NCI-H2107 treated with DMSO at 0.1 percent for 48 hours (cell line): ENCODE data around the gene CYP46A1.

Experiments
- DNase-seq: peaks from one replicate; lab custom pipeline; 2025; ENCODE audit not compliant: unreplicated experiment; lab: John Stamatoyannopoulos, UW

The CYP46A1 gene

DNA sequence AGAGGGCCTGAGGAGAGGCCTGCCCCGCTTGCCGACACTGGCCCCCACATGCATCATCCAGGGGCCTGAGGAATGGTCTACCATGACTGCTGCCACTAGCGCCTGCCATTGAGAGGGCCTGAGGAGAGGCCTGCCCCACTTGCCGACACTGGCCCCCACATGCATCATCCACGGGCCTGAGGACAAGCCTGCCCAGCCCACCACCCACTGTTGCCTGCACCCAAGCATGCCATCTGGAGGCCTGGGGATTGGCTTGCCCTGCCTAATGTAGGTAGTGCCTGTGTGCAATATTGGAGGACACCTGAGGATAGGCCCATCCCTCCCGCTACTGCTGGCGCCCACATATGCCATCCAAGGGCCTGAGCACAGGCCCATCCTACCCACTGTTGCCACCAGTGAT, 24.4 kb downstream of the CYP46A1 start:
- DNase-seq = no peak

DNA sequence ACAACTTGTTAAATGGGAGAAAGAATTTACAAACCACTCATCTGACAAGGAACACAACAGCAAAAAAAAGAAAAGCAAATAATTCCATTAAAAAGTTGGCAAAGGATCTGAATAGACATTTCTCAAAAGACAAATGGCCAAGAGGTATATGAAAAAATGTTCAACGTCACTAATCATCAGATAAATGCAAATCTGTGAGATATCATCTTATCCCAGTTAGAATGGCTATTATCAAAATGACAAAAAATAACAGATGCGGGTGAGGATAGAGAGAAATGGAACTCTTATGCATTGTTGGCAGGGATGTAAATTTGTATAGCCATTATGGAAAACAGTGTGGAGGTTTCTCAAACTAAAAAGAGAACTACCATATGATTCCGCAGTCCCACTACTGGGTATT, 29.9 kb downstream of the CYP46A1 start:
- no peak for DNase-seq

GRCh38 chr14:99715266-99716000, 31.3 kb downstream of the CYP46A1 start:
- DNase-seq = no peak

DNA sequence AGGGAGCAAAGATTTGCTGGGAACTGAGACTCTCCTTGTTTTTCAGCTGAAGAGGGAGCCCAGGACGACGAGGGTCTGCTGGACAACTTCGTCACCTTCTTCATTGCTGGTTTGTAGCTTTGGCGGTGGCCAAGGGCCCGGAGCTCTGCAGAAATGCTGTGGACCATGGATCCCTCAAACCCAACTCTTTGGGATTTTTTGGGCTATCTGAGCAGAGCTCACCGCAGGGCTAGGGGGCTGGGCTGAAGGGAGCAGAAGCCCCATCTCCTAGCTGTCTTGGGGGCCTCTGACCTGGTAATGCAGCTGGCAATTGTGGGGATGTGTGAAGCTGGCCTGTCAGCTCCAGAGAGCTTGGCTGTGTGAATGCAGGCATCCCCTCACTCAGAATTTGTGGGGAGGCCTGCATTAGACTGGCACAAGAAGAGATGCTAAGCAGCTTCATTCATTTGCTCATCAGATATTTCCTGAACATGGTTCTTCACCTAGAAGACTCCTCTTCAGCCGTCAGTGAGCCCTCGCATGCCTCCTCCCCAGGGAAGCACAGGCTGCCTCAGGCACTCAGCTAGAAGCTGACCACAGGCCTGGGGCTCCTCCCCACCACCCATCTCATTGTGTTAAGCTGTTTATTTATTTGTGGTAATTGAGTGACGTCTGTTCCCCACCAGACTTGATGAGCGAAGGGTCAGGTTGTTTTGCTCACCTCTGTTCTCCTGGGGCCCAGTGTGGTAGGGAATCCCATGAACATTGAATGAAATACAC, 32.2 kb downstream of the CYP46A1 start:
- DNase-seq = no peak

DNA sequence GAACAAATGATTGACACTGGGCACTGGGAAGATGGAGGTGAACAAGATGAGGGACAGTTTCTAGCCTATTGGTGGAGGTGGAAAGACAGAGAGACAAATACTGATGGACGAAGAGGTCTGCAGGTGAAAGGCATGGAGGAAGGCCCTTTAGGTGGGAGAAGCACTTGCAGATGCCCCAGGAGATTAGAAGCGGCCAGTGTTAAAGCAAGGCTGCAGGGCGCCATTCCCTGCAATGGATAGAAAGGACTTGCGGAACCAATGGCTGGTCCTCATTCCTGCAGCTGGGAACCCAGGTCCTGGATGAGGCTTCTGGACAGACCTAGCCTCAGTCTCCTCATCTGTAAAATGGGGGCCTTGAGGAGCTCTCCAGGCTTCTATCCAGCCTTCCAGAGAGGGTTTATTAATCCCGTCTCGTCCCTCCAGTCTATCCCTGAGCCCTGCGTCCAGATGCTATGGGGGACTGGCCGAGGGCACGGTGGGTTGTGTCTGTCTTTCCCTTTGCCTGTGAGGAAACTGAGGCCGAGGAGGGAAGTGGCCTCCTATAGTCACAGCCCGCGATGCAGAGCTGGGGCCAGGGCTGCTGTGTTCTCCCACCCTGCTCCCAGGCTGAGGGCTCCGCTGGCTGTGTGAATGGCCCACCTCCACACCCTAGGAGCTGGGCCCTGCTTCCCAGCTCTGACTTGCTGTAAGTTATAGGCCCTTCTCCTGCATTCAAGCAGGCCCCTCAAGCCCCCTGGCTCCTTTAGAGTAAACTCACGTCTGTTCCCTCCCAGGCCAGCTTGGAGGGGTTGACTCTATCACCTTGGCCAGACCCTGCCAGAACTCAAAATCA, 33.0 kb downstream of the CYP46A1 start:
- DNase-seq = no peak

DNA sequence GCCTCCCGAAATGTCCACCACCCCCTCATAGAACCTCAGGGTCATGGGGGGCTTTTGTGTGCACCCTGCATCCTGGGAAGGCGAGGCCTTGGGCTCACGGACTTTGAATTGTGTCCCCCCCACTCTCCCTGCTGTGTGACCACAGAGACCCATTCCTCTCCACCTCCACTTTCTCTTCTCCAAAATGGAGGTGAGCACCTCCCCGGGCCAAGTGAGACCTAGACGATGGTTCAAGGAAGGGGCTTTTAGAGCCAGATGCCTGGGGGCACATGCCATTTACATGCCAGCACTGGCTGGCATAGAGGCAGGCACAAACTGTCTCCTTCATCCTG, 33.5 kb downstream of the CYP46A1 start:
- DNase-seq = no peak

DNA sequence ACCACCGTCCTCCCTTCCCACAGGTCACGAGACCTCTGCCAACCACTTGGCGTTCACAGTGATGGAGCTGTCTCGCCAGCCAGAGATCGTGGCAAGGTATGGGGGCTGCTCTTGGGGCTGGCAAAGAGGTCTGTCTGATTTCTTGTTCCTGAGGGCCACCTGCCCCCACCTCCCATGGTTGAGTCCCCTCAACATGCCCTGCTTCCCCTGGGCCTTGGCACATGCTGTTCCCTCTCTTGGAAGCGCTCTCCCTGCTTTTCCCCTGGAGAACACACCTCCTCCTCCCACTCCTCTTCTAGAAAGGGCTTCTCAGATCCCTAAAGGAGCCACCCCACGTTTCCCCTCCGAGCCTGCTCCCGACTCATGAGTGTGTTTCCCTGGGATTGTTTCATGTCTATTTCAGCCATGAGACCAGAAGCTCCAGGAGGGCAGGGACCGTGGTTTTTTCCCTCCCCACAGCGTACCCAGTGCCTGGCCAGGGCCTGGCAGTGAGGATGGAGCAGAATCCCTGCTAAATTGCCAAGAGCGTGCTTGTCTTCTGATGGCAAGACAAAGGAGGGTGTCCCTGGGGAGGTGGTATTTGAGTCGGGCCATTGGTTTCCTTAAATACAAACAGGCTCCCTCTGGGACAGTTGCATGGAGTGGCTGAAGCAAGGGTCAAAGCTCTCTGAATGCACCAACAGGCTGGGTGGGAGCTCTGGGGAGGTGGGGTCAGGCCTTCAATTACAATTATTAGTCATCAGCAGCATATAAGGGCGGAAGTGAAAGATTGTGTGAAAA, 34.1 kb downstream of the CYP46A1 start:
- DNase-seq = peak; percentile 43

DNA sequence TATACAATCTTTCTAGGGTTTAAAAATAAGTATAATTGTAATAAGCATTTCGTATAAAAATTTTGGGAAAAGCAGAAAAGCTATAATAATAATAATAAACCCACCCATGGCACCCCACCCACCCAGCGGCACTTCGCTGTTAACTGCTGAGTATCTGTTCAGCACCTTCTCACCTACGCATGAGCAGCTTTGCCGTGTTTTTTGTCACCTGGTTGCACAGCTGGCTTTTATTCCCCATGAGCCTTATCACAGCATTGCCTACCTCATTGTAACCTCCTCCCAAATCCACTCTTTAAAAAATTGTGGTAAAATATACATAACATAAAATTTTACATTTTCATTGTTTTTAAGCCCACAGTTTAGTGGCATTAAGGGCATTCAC, 34.7 kb downstream of the CYP46A1 start:
- DNase-seq = no peak

GRCh38 chr14:99720941-99721791, 37.1 kb downstream of the CYP46A1 start:
- DNase-seq = no peak

DNA sequence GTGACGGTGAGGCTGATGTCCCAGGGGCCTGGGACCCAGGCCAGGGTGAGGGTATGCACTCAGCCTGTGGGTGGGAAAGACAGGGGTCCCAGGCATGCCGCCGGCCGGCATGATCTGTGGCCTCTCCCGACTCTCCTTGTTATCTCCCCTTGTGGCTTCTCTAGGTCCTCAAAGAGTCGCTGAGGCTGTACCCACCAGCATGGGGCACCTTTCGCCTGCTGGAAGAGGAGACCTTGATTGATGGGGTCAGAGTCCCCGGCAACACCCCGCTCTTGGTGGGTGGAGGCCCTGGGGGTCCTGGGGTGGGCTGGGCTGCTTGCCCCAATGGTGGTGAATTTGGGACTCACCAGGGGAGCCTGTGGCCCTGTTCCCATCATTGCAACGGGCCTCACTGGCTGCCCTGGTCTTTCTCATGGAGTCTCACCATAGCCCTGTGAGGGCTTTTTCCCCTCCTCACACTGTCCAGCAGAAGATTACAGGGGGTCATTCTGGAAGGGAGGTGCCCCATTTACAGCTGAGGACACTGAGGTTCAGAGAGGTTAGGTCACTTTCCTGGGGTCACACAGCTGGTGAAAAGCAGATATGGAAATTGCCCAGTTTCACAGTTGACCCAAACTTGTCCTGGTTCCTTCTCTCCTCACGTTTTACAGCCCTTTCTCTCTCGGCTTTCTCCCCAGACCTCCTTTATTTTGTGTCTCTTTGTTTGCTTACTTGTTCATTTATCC, 37.9 kb downstream of the CYP46A1 start:
- no peak for DNase-seq

DNA sequence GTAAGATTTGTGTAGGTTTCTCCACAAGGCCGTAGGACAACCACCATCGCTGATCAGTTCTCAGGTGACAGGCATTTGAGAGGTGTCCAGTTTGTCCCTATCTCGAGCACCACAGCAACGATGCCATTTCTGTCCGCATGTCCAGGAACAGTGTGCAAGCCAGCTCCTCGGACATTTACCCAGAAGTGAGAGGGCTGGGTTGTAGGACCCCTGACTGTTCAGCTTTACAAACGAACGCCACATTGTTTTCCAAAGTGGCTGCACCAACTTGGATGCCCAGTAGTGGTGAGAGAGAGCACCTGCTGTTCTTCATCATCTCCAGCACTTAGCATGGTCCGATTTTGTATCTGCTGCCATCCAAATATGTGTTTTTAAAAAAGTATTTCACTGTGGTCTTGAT, 38.6 kb downstream of the CYP46A1 start:
- no peak for DNase-seq

DNA sequence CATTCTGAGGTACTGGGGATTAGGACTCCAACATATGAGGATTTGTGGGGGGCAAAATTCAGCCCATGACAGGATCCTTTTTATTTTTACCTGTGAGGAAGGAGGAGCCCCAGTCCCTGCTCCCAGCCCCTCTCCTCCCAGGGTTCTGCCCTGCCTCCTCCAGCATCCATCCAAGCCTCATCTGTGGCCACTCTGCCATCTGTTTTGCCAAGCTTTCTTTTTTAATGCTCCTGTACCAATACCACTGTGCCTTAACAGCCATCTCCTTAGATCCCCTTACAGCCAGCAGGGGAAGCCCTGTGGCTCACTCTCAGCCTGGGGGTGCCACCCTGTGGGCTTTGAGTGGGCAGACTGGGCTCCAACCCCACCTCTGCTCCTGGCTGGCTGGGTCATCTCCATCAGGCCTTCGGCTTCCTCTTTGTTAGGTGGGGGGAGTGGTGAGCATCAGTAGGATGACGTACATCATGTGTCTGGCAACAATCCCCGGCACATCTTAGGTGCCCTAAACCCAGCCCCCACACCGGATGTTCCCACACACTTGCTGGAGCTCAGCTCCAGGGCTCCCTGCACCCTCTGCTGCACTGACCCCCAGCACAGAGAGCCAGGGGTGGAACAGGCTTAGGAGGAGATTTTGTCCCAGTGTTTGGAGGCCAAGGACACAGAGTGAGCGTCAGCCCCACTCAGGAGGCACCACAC, 40.2 kb downstream of the CYP46A1 start:
- no peak for DNase-seq

DNA sequence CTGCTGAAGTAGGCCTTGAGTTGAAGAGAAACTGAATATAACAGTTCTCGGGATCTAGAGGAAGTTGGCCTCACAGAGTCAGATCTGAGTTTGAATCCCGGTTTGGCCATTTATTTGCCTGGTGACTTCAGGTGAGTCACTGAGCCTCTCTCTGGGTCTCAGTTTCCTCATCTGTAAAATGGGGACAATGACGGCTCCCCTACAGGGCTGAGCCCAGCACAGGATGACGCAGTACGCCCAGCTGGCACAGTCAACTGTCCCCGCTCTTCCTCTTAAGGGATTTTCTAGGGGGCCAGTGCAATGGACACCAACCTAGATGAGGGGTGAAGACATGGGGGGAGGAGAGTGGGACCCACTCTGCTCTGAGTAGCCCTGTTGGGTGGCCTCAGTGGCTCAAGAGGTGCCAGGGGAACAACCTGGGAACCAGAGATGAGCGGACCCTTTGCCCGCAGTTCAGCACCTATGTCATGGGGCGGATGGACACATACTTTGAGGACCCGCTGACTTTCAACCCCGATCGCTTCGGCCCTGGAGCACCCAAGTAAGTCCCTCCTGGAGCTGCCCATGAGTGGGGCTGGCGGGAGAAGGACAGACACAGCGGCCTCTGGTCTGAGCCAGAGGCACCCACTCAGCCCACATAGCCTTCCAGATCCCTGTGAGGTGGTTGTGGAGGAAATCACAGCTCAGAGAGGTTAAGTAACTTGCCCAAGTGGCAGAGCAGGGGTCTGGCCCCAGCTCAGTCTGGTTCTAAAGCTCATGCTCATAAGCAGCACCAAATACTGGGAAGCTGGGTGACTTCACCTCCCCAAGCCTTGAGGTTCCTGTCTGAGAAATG, 41.1 kb downstream of the CYP46A1 start:
- DNase-seq = no peak

- DNase-seq = no peak
Measured at GRCh38 chr14:99725774-99726537, 41.9 kb downstream of the CYP46A1 start.

DNA sequence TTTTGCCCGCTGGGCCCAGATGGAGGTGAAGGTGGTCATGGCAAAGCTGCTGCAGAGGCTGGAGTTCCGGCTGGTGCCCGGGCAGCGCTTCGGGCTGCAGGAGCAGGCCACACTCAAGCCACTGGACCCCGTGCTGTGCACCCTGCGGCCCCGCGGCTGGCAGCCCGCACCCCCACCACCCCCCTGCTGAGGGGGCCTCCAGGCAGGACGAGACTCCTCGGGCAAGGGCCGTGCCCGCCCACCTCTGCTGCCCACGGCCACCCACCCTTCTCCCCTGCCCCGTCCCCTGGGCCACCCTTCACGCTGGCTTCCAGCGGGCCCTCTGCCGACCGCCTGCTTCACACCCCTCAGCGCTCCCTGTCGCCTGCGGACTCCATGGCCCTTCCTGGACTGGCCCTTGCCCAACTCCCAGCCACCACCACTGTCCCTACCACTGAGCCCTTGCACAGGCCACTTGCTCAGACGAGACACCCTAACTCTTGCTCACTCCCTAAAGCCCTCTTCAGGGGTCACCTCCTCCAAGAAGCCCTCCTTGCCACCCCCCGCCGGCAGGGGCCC, 42.5 kb downstream of the CYP46A1 start:
- no peak for DNase-seq

DNA sequence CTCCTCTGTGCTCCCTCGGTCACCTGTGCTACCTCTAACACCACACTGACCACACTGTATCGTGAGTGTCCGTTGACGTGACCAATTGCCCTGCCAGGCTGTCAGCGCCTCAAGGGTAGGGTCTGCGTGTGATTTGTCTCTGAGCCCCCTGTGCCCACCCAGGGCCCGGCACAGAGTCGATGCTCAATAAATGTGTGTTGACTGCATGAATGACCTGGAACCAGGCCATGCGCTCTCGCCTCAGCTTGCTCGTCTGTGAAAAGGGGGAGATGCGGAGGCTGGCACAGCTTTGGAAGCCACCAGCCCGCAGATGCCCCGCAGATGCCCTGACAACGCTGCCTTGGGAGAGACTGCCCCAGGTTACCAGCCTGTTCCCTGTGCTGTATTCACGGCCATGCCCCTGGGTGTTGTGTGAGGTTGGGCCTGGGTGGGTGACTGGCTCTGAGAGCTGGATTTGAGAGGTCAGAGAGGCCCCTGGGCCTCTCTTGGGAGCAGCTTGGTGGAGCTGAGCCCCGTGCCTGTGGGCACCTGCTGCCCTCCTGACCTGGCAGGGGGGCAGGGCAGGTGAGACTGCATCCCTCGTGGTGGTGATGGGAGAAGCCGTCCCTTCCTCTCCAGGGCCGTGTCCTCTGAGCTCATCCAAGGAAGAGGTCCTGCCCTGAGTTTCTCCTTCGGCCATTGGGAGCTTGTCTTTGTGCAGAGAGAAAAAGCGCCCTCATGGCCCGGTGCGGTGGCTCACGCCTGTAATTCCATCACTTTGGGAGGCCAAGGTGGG, 43.2 kb downstream of the CYP46A1 start:
- DNase-seq = no peak
